ENCODE measurements around the gene MMEL1. TPM values are rescaled to one million over a fixed set of nuclear protein-coding genes. Genes with fewer than 3 reads are reported as not detected.

MMEL1 gene
- total and polyA plus RNA-seq, 2 of the 13 experiments (the other 11 are each of a cell fraction or from before 2014, with no cell fraction given): 0.48 TPM; not detected in 1

DNA sequence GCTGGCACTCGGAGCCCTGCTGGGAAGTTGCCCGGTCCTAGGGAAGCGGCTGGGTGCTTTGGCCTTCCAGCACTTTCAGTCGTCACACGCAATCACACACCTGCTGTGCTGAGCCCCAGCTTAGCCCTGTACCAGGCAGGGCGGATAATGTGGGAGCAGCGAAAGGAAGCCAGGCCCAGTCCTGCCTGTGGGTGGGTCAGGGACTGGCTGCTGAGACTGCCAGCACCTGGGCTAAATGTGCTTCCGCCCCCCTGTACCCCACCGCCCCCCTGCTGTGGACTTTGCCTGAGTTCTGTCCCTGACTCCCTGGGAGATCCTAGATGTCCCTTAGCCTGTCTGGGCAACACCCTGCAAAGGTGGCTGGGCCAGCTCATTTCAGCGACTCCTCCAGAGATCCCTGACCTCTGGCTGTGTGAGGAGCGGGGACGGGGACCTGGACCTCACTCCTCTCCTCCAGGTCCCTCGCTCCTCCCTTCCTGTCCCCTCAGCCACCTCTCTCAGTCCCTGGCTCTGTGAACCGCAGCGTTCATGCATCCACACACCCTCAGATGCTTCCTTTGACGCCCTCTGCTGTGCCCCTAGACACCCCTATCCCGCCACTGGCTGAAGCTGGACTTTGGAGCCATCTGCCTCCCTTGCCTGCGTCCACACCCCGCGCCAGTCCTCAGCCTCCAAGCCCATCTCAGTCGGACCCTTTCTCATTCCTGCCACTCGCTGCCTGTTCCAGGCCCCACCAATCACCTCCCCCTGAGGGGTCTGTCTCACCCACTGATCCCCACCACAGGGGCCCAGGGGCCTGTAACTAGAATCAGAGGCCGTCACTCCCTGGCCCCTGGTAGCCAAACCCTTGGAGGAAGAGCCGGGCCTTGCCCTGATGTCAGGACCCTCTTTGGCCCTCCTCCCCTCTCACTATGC, 1.4 kb downstream of the MMEL1 start (continued):
- TF ChIP-seq, protein P1, sequence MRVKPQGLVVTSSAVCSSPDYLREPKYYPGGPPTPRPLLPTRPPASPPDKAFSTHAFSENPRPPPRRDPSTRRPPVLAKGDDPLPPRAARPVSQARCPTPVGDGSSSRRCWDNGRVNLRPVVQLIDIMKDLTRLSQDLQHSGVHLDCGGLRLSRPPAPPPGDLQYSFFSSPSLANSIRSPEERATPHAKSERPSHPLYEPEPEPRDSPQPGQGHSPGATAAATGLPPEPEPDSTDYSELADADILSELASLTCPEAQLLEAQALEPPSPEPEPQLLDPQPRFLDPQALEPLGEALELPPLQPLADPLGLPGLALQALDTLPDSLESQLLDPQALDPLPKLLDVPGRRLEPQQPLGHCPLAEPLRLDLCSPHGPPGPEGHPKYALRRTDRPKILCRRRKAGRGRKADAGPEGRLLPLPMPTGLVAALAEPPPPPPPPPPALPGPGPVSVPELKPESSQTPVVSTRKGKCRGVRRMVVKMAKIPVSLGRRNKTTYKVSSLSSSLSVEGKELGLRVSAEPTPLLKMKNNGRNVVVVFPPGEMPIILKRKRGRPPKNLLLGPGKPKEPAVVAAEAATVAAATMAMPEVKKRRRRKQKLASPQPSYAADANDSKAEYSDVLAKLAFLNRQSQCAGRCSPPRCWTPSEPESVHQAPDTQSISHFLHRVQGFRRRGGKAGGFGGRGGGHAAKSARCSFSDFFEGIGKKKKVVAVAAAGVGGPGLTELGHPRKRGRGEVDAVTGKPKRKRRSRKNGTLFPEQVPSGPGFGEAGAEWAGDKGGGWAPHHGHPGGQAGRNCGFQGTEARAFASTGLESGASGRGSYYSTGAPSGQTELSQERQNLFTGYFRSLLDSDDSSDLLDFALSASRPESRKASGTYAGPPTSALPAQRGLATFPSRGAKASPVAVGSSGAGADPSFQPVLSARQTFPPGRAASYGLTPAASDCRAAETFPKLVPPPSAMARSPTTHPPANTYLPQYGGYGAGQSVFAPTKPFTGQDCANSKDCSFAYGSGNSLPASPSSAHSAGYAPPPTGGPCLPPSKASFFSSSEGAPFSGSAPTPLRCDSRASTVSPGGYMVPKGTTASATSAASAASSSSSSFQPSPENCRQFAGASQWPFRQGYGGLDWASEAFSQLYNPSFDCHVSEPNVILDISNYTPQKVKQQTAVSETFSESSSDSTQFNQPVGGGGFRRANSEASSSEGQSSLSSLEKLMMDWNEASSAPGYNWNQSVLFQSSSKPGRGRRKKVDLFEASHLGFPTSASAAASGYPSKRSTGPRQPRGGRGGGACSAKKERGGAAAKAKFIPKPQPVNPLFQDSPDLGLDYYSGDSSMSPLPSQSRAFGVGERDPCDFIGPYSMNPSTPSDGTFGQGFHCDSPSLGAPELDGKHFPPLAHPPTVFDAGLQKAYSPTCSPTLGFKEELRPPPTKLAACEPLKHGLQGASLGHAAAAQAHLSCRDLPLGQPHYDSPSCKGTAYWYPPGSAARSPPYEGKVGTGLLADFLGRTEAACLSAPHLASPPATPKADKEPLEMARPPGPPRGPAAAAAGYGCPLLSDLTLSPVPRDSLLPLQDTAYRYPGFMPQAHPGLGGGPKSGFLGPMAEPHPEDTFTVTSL (CRISPR knock-in tag; IDR thresholded peaks at IDR 0.05; ENCODE audit: borderline replicate concordance): no peak
- TF ChIP-seq HNRNPLL (IDR thresholded peaks at IDR 0.05; ENCODE audit: low read depth, low read length, poor library complexity, severe bottlenecking) (no peak), ZNF605 (CRISPR knock-in tag; IDR thresholded peaks at IDR 0.05) (no peak), SOX5 (CRISPR knock-in tag; IDR thresholded peaks at IDR 0.05; ENCODE audit: borderline replicate concordance) (0 out of 2 replicates have a peak, but pooled peaks have one; percentile 20), ZNF850 (CRISPR knock-in tag; conservative IDR thresholded peaks at IDR 0.05) (no peak), TEAD2 (CRISPR knock-in tag; IDR thresholded peaks at IDR 0.05) (no peak), NFYC (CRISPR knock-in tag; IDR thresholded peaks at IDR 0.05) (no peak), EP300 (IDR thresholded peaks at IDR 0.05; ENCODE audit: low read depth in 2 of 2, low read length in 2 of 2) (no peak), EP300 (CRISPR knock-in tag; IDR thresholded peaks at IDR 0.05; ENCODE audit: borderline replicate concordance) (no peak), GABPA (IDR thresholded peaks at IDR 0.05; ENCODE audit: low read depth, low read length) (no peak), GABPA (CRISPR knock-in tag; IDR thresholded peaks at IDR 0.05; ENCODE audit: low read depth) (no peak), ARID2 (CRISPR knock-in tag; IDR thresholded peaks at IDR 0.05; ENCODE audit: borderline replicate concordance) (no peak), ZNF713 (CRISPR knock-in tag; IDR thresholded peaks at IDR 0.05) (no peak), ZNF143 (CRISPR knock-in tag; IDR thresholded peaks at IDR 0.05) (no peak), BRD4 (CRISPR knock-in tag; IDR thresholded peaks at IDR 0.05) (no peak), ZNF878 (CRISPR knock-in tag; IDR thresholded peaks at IDR 0.05) (no peak), ZNF879 (CRISPR knock-in tag; IDR thresholded peaks at IDR 0.05) (no peak), ZNF644 (CRISPR knock-in tag; IDR thresholded peaks at IDR 0.05; ENCODE audit: low read depth) (0 out of 2 replicates have a peak, but pooled peaks have one; percentile 42)
- TF ChIP-seq, protein P2, sequence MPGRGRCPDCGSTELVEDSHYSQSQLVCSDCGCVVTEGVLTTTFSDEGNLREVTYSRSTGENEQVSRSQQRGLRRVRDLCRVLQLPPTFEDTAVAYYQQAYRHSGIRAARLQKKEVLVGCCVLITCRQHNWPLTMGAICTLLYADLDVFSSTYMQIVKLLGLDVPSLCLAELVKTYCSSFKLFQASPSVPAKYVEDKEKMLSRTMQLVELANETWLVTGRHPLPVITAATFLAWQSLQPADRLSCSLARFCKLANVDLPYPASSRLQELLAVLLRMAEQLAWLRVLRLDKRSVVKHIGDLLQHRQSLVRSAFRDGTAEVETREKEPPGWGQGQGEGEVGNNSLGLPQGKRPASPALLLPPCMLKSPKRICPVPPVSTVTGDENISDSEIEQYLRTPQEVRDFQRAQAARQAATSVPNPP (CRISPR knock-in tag; IDR thresholded peaks at IDR 0.05): no peak
- TF ChIP-seq, protein P3, sequence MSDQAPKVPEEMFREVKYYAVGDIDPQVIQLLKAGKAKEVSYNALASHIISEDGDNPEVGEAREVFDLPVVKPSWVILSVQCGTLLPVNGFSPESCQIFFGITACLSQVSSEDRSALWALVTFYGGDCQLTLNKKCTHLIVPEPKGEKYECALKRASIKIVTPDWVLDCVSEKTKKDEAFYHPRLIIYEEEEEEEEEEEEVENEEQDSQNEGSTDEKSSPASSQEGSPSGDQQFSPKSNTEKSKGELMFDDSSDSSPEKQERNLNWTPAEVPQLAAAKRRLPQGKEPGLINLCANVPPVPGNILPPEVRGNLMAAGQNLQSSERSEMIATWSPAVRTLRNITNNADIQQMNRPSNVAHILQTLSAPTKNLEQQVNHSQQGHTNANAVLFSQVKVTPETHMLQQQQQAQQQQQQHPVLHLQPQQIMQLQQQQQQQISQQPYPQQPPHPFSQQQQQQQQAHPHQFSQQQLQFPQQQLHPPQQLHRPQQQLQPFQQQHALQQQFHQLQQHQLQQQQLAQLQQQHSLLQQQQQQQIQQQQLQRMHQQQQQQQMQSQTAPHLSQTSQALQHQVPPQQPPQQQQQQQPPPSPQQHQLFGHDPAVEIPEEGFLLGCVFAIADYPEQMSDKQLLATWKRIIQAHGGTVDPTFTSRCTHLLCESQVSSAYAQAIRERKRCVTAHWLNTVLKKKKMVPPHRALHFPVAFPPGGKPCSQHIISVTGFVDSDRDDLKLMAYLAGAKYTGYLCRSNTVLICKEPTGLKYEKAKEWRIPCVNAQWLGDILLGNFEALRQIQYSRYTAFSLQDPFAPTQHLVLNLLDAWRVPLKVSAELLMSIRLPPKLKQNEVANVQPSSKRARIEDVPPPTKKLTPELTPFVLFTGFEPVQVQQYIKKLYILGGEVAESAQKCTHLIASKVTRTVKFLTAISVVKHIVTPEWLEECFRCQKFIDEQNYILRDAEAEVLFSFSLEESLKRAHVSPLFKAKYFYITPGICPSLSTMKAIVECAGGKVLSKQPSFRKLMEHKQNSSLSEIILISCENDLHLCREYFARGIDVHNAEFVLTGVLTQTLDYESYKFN (CRISPR knock-in tag; conservative IDR thresholded peaks at IDR 0.05): 0 out of 2 replicates have a peak, but pooled peaks have one; percentile 22

Measured in HepG2 (cell line).